B cell (primary cell): ENCODE results near the gene PAPLN. TPM values are rescaled to one million over a fixed set of nuclear protein-coding genes. Genes with fewer than 3 reads are reported as not detected.

Experiments used
- ATAC-seq: fragments of 200-7000 bp; cut with Tn5 transposase; one replicate; pipeline ENCODE4 v1.10.0; 2021; ENCODE audit warnings: low read depth, mild to moderate bottlenecking, moderate number of reproducible peaks, moderate library complexity
- CTCF ChIA-PET: fragments of 350-600 bp; sonication (Branson Sonifier 250); formaldehyde crosslinking; loops from one replicate; lab custom pipeline; 2021; ENCODE audit warnings: antibody characterized with exemption, inconsistent platforms; lab: Charles Lee
- POLR2A ChIA-PET: fragments of 350-600 bp; sonication (Branson Sonifier 250); formaldehyde crosslinking; loops from one replicate; lab custom pipeline; 2021; ENCODE audit warnings: antibody characterized with exemption; lab: Charles Lee
- DNase-seq: peaks from one replicate; pipeline ENCODE4 v3.0.0; 2013
- H2AFZ ChIP-seq: 2 replicates; pipeline ENCODE4 v1.6.1; 2012; ENCODE audit warnings: mild to moderate bottlenecking, low read depth, low read length; ENCODE audit not compliant: insufficient read depth, poor library complexity, severe bottlenecking
- H3K27ac ChIP-seq, 2 donors: 1 replicate in 1 of 2; 2 replicates in 1 of 2; pipeline ENCODE4 v1.5.1; 2012 to 2013; ENCODE audit warnings: low read length in 2 of 2, mild to moderate bottlenecking in 2 of 2, moderate library complexity in 1 of 2
- H3K27me3 ChIP-seq, 4 experiments: fragments of 200-600 bp in 1 of 4; sonication (generic) in 1 of 4; replicated peaks in 1 of 4; 1 replicate in 2 of 4; 2 replicates in 2 of 4; pipeline versions ENCODE4 v1.6.1 to v1.7.0; 2013 to 2016; ENCODE audit warnings: low read length in 3 of 4, mild to moderate bottlenecking in 2 of 4, mixed read lengths in 1 of 4, moderate library complexity in 1 of 4; ENCODE audit not compliant: insufficient read depth in 4 of 4, control insufficient read depth in 3 of 4; ENCODE audit errors: control extremely low read depth in 1 of 4
- H3K36me3 ChIP-seq, 2 experiments: replicated peaks in 1 of 2; 1 replicate in 1 of 2; 2 replicates in 1 of 2; pipeline versions ENCODE4 v1.6.1 to v1.7.1; 2013; ENCODE audit warnings: low read length in 1 of 2; ENCODE audit not compliant: insufficient read depth in 2 of 2, control insufficient read depth in 1 of 2; ENCODE audit errors: control extremely low read depth in 1 of 2, extremely low read depth in 1 of 2
- H3K4me1 ChIP-seq, 2 donors: fragments of 200-600 bp in 1 of 2; sonication (generic) in 1 of 2; 1 replicate in 1 of 2; 2 replicates in 1 of 2; pipeline versions ENCODE4 v1.5.1 to v1.6.1; 2013 to 2017; ENCODE audit warnings: low read length in 2 of 2; ENCODE audit not compliant: control insufficient read depth in 2 of 2, insufficient read depth in 2 of 2
- H3K4me2 ChIP-seq: replicated peaks from 2 replicates; pipeline ENCODE3; 2012; ENCODE audit warnings: mild to moderate bottlenecking, low read depth, low read length; ENCODE audit not compliant: poor library complexity, severe bottlenecking
- H3K4me3 ChIP-seq, 5 experiments: fragments of 200-600 bp in 1 of 5; sonication (generic) in 1 of 5; 1 replicate in 3 of 5; 2 replicates in 2 of 5; pipeline versions ENCODE4 v1.5.1 to v1.7.0; 2011 to 2016; ENCODE audit warnings: low read length in 4 of 5, mild to moderate bottlenecking in 4 of 5, low read depth in 2 of 5, control low read depth in 1 of 5, moderate library complexity in 1 of 5; ENCODE audit not compliant: insufficient read depth in 1 of 5; ENCODE audit errors: control extremely low read depth in 1 of 5, extremely low read depth in 1 of 5
- H3K79me2 ChIP-seq: fragments of 200-600 bp; sonication (generic); one replicate; pipeline ENCODE4 v1.6.0; 2016; ENCODE audit warnings: low read length; ENCODE audit not compliant: control insufficient read depth, insufficient read depth
- H3K9ac ChIP-seq: fragments of 200-600 bp; sonication (generic); 2 replicates; pipeline ENCODE4 v1.6.1; 2017; ENCODE audit warnings: mild to moderate bottlenecking, low read length, moderate library complexity
- H3K9me3 ChIP-seq, 3 donors: one replicate each; pipeline versions ENCODE4 v1.6.1 to v1.7.1; 2013; ENCODE audit warnings: low read length in 2 of 3; ENCODE audit not compliant: control insufficient read depth in 2 of 3, insufficient read depth in 1 of 3; ENCODE audit errors: control extremely low read depth in 1 of 3
- H4K20me1 ChIP-seq: 2 replicates; pipeline ENCODE4 v1.6.0; 2012; ENCODE audit warnings: mild to moderate bottlenecking, low read length; ENCODE audit not compliant: insufficient read depth, control insufficient read depth, poor library complexity, severe bottlenecking
- H3K27ac Mint-ChIP-seq: one replicate; pipeline ENCODE4 v1.8.0; 2021; ENCODE audit warnings: mixed read lengths
- H3K27me3 Mint-ChIP-seq: one replicate; pipeline ENCODE4 v1.8.0; 2021; ENCODE audit warnings: mixed read lengths
- H3K4me1 Mint-ChIP-seq: one replicate; pipeline ENCODE4 v1.8.0; 2021; ENCODE audit warnings: mixed read lengths
- H3K4me3 Mint-ChIP-seq: one replicate; pipeline ENCODE4 v1.8.0; 2021; ENCODE audit warnings: mixed read lengths
- H3K9me3 Mint-ChIP-seq: one replicate; pipeline ENCODE4 v1.8.0; 2022; ENCODE audit warnings: mixed read lengths; ENCODE audit not compliant: insufficient read depth
- CTCF ChIP-seq: fragments of 200-600 bp; IDR thresholded peaks from one replicate; pipeline ENCODE4 v1.8.0; 2022; ENCODE audit warnings: antibody characterized with exemption, mild to moderate bottlenecking
- EZH2 ChIP-seq: IDR thresholded peaks from 2 replicates; pipeline ENCODE4 v1.6.1; 2012; ENCODE audit warnings: borderline replicate concordance, low read depth, mild to moderate bottlenecking, moderate library complexity, low read length; ENCODE audit not compliant: insufficient read depth, poor library complexity, severe bottlenecking
- WGBS: methylation state at CpG from one replicate; pipeline ENCODE4 v1.1.5; 2013; ENCODE audit warnings: missing lambda C conversion rate; ENCODE audit not compliant: insufficient coverage; 5-methylcytosine and 5-hydroxymethylcytosine counted together
- intact Hi-C: fragments of 100-400 bp; cut with micrococcal nuclease; formaldehyde crosslinking; loops from one replicate; pipeline ENCODE4 v1.10.0; 2022
- polyA plus RNA-seq: library from polyadenylated mRNA; depleted of rRNA; stranded (reverse); fragments of >200 nt; gene quantifications from 2 replicates; pipeline ENCODE4 v1.2.3, GENCODE V29; 2012
- total RNA-seq, 2 donors: library from RNA; stranded (reverse); fragments of 120-200 nt in 1 of 2; gene quantifications; 1 replicate in 1 of 2; 2 replicates in 1 of 2; pipeline versions ENCODE4 v1.2.3 to v1.2.4, GENCODE V29; 2013 to 2022

The PAPLN gene
- total and polyA plus RNA-seq, 2 donors (not counting 1 experiment from before 2014, with no cell fraction given) = 0.69 to 1.5 TPM

- Histone ChIP-seq H3K9ac (no peak overlapping the region), H3K79me2 (no peaks in the 10 kb centered on the region), H3K27ac (no peak overlapping the region), H2AFZ (no peak overlapping the region), H3K27me3 (peaks cover 0 to 3% (median 0%) of the 10 kb centered on the region in 4 experiments), H3K9me3 (no peaks in the 10 kb centered on the region), H4K20me1 (no peaks in the 10 kb centered on the region), H3K4me1 (no peaks in the 10 kb centered on the region), H3K4me3 (no peak overlapping the region), H3K4me2 (no peak overlapping the region), H3K36me3 (no peaks in the 10 kb centered on the region)
- ChIA-PET POLR2A (no interaction called here), CTCF (no interaction called here)
- Mint-ChIP-seq H3K9me3 (no peaks in the 10 kb centered on the region), H3K4me3 (no peak overlapping the region), H3K27ac (no peak overlapping the region), H3K27me3 (peaks cover 4% of the 10 kb centered on the region), H3K4me1 (peaks cover 6% of the 10 kb centered on the region)
- TF ChIP-seq EZH2 = no peak
- no peak for DNase-seq
- 88% methylated on average over 6 of the region's 6 CpGs for WGBS
- intact Hi-C loops = no loop called here
- ATAC-seq = no peak
Observed at GRCh38 chr14:73261075-73261474, 23.8 kb downstream of the PAPLN start.

GRCh38 chr14:73261520-73262426 is 24.5 kb downstream of the PAPLN start:
- peaks cover 4% of the 10 kb centered on the region for H3K27me3 Mint-ChIP-seq
- Histone ChIP-seq H3K36me3 (no peaks in the 10 kb centered on the region), H3K79me2 (no peaks in the 10 kb centered on the region), H3K27me3 (peaks cover 0 to 3% (median 0%) of the 10 kb centered on the region in 4 experiments), H3K4me2 (no peak overlapping the region), H3K4me3 (no peak overlapping the region), H4K20me1 (no peaks in the 10 kb centered on the region), H3K27ac (no peak overlapping the region), H3K9ac (no peak overlapping the region), H3K9me3 (no peaks in the 10 kb centered on the region), H3K4me1 (no peaks in the 10 kb centered on the region), H2AFZ (no peak overlapping the region)
- no peak overlapping the region for H3K4me3 Mint-ChIP-seq
- ChIA-PET CTCF (no interaction called here), POLR2A (no interaction called here)
- H3K9me3 Mint-ChIP-seq = no peaks in the 10 kb centered on the region
- TF ChIP-seq EZH2 = no peak
- TF ChIP-seq CTCF = no peak
- H3K27ac Mint-ChIP-seq = no peak overlapping the region
- intact Hi-C loops = no loop called here
- H3K4me1 Mint-ChIP-seq = peaks cover 6% of the 10 kb centered on the region
- ATAC-seq = no peak
- 96% methylated on average over 13 of the region's 15 CpGs for WGBS
- no peak for DNase-seq
